ENCODE results near the gene LHX5.

Gene LHX5

DNA sequence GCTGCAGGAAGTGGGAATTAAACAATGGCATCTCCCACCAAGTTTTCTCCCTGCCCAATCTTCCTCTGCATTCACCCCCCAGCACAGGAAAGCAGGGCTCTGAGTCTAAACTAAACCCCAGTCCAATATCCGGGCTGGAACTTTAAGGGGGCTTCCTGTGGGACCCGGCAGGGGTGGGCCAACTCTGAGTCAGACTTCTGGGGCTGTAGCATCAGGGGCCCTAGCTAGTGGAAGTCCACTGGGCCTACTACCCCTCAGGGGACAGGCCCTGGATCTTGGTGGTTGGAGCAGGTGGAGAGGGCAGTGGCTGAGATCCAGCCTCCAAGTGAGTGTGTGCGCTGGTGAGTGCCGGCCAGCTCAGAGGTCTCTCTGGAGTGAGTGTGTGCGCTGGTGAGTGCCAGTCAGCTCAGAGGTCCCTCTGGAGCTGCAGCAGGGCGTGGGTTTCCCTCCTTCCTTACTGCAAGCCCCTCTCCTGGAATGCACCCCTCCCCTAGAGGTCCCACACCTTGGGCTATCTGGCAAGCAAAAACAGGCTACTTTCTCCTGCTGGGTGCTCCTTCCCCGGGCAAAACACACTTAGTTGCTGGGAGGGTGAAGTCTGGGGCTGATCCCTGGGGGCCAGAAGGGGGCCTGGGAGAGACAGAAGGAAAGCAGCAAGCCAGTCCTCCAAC lies 5.6 kb upstream of the LHX5 start:
- DNase-seq: no peak

DNA sequence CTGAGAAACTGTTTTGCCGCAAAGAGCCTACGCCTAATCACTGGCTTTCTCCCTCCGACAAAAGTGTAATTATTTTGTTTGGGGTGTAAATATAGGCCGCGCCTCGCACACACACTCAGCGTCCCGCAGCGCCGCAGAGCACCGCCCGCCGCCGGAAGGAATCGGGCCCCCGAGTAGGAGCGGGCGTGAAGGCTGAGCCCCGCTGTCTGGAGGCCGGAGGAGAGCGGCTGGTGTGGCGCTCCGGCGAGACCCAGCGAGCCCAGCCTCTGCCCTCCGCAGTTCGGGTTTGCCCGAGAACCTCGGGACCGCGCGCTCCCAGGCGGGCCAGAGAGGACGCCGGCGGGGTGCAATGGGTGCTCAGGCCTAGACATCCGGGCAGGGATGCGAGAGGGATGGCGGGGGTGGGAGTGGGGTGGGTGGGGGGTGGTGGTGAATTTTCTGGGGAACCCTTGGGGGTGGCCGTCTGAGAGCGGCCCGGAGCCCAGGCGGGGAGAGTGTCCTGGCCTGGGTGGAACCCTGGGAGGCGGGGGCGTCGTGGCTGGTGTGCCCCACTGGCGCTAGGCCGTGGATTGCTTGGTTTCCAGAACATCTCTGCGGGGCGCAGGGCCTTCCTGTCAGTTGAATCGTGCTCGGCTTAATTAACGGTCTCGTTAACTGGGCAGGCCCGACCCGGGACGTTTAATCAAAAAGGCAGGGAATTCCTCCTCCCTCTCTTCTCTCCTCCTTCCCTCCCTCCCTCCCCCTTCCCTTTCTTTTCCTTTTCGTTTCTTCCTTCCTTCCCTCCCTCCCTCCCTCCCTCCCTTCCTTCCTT lies 4.7 kb upstream of the LHX5 start:
- no peak for DNase-seq

DNA sequence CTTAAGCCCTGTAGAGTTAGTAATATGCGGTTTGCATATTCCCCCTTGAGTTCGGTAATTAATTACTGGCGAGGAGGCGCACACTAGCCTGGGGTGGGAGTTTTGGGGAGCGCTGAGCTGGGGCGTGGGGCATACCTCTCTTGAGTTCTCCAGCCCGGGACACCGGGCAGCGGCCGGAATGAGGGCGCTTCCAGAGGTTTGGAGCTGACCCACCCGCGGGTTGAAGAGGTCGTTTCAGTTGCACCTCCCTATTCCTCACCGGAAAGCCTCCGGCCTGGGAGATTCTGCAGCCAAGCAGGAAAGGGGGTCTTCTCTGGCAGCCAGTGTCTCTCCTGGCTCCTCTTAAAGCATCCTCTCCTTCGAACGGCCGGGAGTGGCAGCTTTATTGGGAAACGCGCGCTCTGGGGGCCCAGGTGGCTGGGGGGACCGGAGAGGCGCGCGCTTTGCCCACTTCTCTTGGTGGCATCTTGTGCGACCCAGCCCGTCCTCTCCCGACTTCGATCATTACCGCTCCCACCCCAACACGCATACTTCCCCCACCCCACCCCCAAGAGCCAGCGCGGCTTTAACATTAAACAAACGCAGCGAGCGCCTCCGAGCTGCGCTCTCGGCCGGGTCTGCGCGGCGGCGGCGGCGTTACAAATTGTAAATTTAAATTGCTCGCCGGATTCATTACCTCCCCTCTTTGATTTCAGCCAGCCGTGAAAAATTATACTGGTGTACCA lies 3.9 kb upstream of the LHX5 start:
- no peak for DNase-seq

DNA sequence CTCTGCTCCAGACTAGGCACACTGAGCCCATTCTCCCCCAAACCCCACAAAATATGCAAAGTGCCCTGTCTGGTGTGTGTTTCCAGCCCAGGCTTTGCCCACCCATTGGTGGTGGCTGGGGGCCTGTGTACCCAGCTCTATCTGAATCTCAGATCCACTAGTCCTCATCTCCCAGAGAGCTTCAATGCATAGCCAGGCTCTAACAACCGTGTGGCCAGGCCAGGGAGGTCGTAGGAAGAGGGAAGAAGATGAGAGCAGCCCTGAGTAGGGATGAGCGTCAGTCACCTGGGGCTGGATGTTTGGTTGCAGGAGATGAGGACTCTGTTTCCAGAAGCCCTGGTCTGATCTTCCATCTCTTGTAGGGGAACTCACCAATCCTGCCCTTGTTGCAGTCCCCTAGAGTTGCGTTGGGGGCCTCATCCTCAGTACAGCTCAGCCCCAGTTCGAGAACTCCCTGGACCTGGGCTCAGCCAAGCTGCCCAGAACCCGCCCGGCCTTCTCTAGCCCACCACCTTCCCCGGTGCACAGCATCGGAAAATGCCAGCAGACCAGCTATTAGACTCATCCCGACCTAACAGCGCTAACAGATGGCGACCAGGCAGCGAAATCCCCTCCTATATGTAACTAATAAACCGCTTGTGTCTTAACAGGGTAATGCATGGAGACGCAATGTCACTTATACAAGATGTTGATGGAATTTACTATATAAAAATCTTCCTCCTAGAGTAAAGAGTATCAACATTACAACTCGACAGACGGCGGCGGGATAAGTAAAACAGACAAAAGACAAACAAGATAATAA lies 3.2 kb upstream of the LHX5 start:
- DNase-seq: no peak

DNA sequence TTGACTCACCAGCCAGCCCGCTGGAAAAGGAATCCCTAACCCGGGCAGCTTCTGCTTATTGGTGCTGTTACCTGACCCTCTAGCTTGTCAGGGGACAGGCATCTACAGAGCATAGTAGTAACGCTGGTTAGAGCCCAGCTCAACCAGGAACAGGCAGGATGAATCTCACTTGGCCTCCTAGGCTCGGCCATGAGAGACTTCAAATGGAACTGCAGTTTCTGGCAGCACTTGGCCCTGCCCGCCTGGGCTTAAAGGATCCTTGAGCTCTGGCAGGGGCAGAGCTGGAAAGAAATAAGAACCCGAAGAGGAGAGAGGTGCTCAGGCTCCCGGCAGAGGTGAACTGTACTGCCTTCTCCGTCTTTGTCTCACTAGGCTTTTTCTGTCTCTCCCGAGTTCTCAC lies 2.3 kb upstream of the LHX5 start:
- DNase-seq: no peak

DNA sequence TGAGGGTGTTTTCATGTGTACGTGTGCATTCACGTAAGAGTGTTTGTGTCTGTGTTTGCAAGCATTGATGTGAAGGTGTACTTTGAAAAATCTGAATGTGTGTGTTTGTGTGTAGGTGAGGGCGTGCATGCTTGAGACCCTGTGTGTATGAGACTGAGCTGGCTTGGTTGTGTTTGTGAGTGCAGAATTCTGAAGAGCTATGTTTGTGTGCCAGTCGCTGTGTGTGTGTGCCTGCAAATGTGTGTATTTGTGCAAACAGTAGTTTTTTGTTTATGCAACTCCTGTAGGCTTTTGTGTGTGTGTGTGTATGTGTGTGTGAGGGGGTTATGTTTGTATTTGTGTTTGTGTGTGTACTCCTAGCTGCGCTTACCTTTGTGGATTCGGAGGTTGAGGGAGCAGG lies 1.7 kb upstream of the LHX5 start:
- DNase-seq: no peak

DNA sequence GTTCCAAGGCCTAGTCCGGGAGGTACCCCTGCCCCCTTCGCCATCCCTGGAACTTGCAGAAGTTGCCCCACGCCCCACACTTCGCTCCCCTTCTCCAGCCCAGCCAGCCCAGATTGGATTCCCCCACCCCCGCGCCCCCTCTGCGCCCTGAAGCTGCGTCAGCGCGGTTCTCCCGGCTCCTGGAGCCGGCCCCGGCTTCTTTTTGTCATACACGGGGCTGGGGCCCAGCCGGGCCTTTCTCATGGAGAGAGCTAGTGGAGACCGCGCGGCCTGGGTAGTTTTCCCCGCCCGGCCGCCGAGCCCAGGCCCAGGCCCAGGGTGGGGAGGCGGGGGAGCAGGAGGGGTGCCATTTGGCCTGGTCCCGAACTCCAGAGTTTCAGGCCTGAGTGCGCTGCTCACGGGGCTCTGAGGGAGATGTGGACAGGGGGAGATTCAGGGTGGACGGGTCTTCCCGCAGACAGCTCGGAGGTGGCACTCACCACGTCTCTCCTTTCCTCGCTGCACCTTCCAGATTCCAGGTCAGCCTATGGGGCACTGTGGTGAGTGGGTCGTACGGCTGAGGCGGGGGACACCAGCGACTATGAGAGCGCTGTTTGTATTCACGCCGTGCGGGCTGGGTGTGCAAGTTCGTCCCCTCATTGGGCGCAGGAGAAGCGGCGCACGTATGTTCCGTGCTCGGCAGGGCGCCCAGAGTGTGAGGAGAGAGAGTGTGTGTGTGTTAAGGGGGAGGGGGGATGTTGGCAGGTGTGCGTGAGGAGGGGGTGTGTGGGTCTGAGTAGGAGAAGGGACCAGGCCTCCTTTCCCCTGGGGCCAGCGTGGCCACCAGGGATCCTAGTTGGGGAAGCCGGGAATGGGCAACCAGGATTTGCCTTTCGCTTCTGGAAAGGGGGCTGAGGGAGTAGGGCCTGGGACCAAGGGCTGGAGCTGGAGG lies 785 bp upstream of the LHX5 start:
- no peak for DNase-seq

DNA sequence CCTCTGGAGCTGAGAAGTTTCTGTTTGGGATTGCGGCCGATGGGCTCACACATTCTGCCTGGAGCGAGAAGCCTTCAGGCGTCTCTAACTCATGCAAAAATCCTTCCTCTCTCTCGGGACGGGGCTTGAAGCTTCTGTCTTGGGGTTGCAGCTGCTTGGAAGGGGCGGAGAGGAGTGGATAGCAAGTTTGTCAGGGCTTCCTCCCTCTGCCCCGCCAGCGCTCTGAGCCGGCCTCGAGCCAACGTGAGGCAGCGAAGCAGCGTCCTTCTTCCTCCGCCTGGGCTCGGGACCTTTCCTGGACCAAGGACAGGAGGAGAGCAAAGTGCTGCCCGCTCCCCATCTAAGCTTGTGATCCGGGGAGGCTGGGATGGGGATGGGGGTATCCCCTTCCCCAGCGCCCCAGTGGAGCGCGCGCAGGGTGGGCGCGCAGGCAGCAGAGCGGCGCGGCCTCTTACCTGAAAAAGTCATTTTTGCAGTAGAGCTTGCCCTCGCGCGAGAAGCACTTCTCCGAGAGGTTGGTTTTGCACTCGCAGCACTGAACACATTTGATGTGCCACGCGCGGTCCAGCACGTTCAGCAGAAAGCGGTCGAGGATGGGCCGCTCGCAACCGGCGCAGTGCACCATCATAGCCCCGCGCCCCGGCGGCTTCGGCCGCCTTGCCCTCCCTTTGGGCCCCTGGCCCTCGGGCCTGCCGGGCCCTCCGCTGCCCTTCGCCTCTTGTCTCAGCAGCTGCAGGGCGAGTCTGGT lies 626 bp downstream of the LHX5 start:
- no peak for DNase-seq

DNA sequence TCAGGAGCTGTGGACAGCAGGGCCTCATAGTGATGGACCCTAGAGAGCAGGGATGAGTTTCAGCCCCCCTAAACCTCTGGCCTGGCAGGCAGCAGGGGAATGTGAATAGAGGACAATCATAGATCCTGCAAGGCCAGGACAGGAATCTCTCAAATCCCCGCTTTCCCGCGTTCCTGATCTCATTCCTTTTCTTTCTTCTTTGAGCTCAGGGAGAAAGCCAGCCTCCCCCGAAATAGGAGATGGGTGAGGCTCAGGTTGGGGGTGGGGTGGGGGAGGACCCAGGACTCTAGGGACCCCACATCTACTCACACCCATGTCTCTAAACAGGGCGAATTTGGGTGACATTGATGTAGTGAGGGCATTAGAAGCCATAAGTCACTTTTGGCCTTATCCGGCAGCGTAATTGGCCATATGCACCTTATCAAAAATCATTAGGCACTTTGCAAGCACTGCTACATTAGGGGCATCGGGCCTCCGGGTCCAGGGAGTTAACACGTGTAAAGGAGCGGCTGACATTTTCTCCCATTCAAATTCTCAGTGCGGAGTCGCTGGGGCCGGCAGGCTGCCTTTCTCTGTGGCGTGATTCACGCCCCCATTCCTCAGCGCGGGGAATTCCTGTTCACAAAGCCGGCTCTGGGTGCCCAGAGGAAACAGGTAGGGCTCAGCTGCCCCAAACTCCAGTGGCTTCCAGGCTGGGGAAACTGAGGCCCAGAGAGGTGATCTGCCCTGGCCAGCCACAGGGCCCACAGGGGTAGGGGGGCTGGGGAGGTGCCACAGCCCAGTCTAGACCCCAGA lies 1.5 kb downstream of the LHX5 start:
- no peak for DNase-seq

DNA sequence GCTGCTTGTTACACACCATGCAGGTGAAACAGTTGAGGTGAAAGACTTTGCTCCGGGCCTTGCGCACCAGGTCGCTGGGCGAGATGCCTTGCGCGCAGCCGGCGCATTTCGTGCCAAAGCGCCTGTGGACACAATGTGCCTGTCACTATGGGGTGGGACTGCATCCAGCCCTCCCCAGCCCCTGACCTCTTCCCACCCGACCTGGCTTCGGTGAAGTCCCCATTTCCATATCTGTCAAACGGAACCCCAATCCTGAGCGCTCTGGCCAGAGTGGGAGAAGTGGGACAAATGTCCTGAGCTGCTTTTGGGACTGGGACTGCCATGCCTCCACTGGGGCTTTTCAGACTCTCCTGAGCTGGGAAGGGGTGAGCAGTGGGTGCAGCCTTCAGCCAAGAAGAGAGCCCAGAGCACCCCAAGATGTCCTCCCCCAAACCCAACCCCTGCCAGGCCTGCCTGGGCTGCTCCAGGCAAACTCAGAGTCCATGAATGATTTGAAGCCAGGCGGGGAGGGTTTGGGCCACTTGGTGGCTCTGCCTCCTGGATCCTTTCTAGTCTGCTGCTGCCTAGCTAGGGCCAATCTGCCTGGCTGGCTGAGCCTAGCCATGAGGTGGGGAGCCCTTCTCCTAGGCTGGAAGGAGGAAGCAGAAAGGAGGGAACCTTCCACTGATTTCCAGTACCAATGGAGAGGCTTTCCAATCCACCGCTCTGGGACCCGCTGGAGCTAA lies 2.3 kb downstream of the LHX5 start:
- no peak for DNase-seq

DNA sequence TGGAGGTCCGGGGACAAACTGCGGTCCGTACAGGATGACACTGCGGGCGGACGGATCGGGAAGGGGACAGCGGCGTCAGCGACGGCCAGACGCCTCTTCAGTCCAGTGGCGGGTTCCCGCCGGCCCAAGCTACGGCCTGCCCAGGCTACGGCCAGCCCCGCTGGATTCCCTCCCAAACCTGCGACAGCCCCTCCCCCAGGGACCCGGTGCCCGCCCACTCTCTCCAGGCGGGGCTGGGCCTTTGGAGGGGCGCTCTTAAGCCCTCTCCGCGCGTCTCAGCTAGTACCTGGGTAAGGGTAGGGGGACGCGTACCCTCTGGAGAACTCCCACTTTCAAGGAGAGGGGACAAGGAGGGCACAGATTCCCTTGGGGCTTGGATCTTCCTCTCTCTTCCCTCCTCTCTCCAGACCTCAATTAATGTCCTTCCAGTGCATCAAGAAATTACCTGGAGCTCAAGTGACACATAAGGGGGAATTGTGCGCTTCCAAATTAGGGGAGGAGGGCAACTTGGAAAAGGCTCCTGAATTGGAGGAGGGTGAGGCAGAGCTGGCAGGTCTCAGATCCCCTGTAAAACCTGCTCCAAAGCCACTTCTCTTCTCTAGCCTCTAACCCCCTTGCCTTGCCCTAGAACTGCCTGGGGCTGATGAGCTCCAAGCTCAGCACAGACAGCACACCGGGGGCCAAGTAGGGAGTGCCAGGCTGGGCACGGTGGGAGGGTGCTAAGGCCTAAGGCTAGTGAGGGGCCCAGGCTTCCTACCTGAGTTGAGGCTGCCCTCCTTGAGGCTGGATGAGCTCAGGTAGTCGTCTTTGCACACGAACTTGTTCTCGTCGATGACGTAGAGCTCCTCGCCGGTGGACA lies 3.1 kb downstream of the LHX5 start:
- no peak for DNase-seq

DNA sequence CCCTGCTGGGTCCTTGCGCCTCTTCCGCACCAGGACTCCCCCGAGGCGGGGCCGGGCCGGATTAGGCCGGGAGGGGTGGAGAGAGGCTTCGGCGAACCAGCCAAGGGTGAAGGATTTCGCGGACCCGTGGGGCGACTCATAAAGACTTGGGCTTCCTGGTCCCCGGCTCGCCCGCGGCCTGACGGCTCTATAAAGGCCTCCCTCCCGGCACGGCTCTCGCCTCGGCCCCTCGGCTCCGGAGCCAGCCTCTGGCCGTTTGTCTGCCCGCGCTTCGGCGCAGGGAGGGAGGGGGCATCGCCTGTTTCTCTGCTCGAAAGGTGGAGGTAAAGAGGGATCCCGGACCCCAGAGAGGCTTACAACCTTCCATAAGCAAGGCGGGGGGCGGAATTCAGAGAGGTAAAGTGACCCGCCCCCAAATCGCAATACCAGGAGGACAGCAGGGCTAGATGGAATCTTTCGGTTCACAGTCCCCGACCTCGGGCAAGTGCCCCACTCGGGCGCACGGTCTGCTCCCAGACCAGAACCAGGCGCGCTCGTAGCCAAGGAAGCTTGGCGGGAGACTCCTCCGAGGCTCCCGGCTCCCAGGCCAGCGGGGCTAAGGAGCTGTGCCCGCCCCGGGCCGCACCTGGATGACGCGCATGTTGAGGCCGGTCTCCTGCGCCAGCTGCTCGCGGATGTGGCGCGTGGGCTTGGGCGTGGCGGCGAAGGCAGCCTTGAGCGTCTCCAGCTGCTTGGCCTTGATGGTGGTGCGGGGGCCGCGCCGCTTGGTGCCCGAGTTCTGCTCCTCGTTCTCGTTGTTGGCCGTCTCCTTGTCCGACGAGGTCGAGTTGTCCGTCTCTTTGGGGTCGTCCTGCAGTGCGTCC lies 3.9 kb downstream of the LHX5 start:
- DNase-seq: no peak

DNA sequence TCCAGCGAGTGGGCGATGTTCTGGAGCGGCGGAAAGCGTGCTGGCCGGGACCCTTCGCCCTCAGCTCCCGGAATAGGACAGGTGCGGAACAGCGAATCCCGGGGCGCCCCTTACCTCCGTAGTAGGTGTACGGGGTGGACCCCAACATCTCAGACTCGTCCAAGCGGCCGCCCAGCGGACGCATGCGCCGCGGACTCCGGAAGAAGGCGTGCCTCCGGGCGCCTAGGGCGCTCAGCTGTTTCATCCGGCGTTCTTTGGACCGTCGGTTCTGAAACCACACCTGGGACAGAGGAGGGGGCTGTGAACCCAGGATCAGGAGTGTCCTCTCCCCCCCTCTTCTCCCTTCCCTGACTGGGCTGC lies 4.5 kb downstream of the LHX5 start:
- no peak for DNase-seq

DNA sequence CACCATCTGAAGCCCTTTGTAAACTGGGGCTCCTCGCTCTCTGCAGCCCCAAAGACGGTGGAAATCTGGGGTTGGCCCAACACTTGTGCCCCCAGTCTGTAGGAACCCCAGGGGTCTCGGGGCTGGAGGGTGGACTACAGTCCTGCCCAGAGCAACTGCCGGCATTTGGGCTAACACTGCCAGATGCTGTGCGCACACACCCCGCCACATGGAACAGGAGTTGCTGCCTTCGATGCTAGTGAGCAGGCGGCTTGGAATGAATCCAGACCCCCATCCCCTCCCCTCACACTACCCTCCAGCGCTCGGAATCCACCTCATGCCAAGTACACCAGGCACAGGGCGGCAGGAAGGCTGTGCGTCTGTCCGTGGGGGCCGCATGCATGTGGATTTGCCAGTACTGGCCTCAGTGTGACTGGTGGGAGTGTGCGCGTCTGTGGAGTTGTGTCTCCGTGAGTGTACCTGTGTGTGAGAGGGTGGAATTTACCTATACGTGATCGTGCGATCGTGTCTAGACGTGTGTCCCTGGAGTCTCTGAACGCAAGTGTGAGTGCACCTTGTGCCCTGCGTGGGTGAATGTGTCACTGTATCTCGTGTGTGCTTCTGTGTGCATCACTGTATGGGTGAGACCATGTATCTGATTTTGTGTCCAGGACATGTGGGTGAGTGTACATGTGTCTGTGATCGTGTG lies 5.1 kb downstream of the LHX5 start:
- no peak for DNase-seq

DNA sequence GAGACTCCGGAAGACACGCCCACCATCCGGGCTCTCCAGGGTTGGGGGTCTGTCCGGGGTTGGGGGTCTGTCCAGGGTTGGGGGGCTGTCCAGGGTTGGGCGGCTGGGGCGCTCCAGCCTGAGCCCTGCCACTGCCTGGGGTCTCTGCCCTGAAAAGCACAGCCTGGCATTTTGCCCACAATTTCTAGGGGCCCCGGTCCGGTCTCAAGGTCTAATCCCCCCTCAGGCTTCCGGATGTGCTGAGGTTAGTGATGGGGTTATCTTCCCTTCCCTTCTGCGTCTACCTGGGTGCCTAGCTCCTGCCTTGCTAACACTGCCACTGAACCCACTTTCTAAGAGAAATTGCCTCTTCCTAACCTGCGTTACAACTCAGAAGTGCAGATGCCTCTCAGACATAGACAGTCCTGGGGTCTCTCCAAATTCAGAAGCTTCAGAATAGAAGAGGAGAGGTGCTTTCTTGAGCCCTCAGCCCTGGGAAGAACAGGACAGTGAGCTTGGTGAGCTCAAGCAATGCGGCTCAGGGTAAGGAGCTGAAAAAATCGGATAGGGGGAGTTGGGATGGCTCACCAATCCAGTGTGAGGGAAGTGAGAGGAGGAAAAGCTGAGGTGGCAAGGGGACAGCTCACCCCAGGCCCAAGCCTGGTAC lies 5.7 kb downstream of the LHX5 start:
- no peak for DNase-seq

DNA sequence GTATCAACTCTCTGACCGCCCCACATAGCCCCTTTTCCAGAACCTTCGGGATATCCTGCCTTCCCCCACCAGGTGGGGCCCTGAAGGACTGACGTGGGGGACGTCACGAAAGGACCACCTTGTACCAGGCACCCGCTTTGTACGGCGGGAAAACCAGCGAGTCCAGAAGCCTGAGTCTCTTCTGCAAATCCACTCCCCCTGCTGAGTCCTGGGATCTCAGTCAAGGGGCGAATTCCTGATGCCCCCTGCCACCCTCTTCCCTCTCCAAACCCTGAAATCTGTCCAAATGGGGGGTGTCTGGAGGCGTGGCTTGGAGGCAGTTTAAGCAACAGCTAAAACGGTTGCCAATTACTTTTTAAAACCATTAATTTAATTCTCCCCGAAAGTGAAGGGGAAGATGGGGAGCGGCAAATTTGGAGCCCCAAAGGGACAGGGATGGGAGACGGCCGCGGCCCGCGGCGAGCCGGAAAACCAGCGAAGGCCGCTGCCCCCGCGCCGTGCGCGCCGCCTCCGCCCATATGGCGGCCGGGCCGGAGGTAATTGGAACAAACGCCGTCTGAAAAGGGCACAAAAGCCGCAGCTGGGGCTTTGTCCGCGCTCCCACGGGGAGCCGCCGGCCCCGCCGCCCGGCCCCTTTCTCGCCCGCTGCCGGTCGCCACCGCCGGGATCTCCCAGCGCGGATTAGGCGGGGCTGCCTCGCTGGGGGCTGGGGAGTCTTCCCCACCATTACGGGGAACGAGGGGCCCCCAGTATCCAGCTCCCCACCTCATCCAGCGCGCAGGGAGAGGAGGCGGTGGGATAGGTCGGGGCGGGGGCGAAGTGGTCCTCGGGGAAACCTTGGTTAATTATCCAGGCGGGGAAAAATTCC lies 6.6 kb downstream of the LHX5 start:
- no peak for DNase-seq
